ENCODE data around the gene LRRC55. TPM values are rescaled to one million over a fixed set of nuclear protein-coding genes. Genes with fewer than 3 reads are reported as not detected.
A peak's percentile ranks its signal among the peaks of the same experiment; 100 is the strongest.
"Not testable (repeated sequence)": the region's sequence is repeated elsewhere in the genome, so short reads cannot be mapped to it uniquely, and the experiment has no call there.

LRRC55 gene
- total RNA-seq, 1 donor, result not detected

DNA sequence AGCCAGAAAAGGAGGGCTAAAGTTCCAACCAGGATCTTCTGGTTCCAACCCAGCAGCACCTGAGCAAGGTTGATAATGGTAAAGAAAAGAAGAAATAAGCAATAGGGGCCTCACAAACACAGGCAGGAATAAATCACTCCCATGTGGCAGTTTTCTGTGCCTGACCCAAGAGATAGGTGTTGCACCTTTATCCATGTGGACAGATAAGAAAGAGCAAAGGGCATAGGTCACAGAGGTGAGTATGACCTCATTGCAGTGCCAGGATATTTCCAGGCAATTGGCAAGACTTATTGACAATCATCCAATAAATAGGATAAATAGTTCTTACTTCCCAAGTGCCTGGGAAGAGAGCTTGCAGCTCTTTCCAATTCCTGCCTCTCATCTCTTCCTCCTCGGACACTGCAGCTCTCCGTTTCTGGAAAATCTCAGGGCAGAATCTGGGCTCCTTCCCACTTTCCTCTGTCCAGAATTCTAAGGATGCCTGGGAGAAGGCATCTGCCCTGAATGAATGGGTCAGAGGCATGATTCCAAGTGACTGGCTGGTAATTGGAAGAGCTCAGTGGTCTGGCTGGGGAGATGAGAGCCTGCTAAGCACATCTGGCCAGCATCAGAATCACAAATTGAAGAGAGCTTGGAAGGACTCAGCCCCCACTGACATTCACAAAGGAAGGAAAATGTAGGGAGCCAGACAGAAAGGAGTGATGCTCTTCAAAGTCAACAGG is 14.5 kb upstream of the LRRC55 start:
- H3K4me3 ChIP-seq (ENCODE audit: low read depth, low read length), result no peak overlapping the region
- TF ChIP-seq, protein P1, sequence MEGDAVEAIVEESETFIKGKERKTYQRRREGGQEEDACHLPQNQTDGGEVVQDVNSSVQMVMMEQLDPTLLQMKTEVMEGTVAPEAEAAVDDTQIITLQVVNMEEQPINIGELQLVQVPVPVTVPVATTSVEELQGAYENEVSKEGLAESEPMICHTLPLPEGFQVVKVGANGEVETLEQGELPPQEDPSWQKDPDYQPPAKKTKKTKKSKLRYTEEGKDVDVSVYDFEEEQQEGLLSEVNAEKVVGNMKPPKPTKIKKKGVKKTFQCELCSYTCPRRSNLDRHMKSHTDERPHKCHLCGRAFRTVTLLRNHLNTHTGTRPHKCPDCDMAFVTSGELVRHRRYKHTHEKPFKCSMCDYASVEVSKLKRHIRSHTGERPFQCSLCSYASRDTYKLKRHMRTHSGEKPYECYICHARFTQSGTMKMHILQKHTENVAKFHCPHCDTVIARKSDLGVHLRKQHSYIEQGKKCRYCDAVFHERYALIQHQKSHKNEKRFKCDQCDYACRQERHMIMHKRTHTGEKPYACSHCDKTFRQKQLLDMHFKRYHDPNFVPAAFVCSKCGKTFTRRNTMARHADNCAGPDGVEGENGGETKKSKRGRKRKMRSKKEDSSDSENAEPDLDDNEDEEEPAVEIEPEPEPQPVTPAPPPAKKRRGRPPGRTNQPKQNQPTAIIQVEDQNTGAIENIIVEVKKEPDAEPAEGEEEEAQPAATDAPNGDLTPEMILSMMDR (IDR thresholded peaks at IDR 0.05; ENCODE audit: insufficient read depth, low read length), result no peak
- peak; percentile 54 for DNase-seq (ENCODE audit: low read depth)

DNA sequence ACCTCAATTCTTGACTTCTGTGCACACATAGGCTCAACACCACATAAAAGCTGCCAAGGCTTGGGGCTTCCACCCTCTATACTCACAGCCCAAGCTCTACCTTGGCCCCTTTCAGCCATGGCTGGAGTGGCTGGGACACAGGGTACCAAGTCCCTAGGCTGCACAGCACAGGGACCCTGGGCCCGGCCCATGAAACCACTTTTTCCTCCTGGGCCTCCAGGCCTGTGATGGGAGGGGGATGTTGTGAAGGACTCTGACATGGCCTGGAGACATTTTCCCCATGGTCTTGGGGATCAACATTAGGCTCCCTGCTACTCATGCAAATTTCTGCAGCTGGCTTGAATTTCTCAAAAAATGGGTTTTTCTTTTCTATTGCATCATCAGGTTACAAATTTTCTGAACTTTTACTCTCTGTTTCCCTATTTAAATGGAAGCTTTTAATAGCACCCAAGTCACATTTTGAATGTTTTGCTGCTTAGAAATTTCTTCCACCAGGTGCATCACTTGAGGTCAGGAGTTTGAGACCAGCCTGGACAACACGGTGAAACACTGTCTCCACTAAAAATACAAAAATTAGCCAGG is 11.9 kb upstream of the LRRC55 start:
- not testable (repeated sequence) for DNase-seq (ENCODE audit: low read depth); H3K4me3 ChIP-seq (ENCODE audit: low read depth, low read length)

DNA sequence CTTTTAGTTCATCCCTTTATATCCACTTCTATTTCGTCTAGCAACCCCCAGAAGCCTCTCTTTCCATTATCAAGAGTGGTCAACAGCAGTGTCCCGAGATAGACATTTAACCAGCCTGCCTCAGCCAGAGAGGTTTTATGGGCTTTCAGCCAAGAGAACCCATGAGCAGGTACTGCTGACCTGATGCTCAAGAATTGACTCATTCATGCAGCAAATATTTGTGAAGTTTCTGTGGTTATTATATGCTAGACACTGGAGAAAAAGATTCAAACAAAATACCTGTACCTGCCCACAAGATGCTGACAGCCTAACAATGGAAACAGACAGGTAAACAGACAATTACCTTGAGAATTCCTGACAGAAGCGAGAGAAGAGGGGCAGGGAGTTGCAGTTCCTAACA is 9.7 kb upstream of the LRRC55 start:
- DNase-seq (ENCODE audit: low read depth), result no peak
- no peak overlapping the region for H3K4me3 ChIP-seq (ENCODE audit: low read depth, low read length)
- TF ChIP-seq, protein P1 (IDR thresholded peaks at IDR 0.05; ENCODE audit: insufficient read depth, low read length), result no peak

DNA sequence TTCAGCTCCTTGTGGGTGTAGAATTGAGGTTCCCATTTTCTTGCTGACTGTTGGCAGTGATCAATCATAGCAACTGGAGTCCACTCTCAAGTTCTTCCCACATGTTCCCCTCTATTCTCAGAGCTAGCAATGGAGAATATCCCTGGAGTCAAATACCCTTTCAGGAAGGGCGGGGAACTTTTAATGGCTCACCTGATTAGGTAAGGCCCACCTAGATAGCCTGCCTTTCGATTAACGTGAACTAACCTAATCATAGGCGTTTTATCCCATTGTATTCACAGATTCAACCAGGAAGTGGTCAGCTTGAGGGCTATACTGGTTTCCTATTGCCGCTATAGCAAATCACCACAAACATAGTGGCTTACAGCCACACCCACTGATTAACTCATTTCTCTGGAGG is 7.1 kb upstream of the LRRC55 start:
- TF ChIP-seq, protein P1 (IDR thresholded peaks at IDR 0.05; ENCODE audit: insufficient read depth, low read length), result no peak
- no peak for DNase-seq (ENCODE audit: low read depth)
- no peak overlapping the region for H3K4me3 ChIP-seq (ENCODE audit: low read depth, low read length)

DNA sequence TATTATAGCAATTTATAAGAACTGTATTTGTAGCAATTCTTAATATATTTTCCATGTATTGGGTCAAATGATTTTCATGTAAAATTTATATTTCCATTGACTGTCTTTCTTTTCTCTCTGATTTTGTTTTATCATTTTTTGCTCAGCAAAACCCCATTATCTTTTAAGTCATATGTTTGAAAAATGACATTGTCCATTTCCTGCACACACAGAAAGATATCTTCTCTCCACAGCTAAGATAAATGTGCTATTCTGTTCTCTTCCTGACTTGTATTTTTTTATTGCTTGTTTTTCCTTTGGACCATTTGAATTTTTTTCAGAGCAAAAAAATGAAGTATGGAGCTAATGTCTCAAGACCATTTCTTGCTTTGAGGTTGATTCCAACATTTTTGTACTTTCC is 6.3 kb upstream of the LRRC55 start:
- DNase-seq (ENCODE audit: low read depth), result no peak
- TF ChIP-seq, protein P1 (IDR thresholded peaks at IDR 0.05; ENCODE audit: insufficient read depth, low read length), result no peak
- H3K4me3 ChIP-seq (ENCODE audit: low read depth, low read length), result no peak overlapping the region

DNA sequence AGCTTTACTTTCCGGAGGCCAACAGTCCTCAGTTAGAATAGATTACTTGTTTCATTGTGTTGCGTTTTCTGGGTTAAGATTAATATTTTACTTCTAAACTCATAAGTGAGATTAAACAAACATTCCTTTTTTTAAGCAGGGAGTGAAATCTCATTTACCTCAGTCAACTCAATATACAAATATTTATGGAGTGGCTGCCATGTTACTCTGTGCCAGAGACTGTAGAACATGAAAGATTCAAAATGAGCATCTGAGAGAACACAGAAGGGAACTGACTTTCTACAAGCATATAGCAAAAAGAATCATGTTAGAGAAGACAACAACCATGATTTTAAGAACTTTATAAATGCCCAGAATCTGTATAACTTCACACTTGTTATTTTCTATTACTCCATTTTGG is 3.4 kb upstream of the LRRC55 start:
- TF ChIP-seq, protein P1 (IDR thresholded peaks at IDR 0.05; ENCODE audit: insufficient read depth, low read length), result no peak
- no peak overlapping the region for H3K4me3 ChIP-seq (ENCODE audit: low read depth, low read length)
- DNase-seq (ENCODE audit: low read depth), result no peak

DNA sequence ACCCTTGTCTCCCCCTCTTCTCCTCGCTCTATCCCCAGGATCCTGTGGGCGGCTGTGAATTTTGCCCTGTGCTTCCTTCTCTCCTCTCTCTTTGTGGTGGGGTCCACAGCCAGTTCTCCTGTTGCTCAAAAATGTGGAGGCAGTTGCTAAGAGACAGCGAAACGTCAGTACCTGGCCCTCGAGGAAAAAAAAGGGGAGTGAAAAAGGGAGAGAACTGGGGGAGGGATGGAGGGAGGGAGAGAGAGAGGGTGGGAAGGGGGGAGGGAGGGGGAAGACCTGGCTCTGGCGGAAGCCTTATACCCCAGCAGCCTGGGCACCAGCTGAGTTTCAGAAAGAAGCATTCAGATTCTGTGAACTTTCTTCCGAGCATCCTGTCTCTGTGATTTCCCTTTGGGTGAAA is 2.1 kb upstream of the LRRC55 start:
- DNase-seq (ENCODE audit: low read depth), result no peak
- TF ChIP-seq, protein P1 (IDR thresholded peaks at IDR 0.05; ENCODE audit: insufficient read depth, low read length), result no peak
- no peak overlapping the region for H3K4me3 ChIP-seq (ENCODE audit: low read depth, low read length)

Measured in fibroblast of the aortic adventitia (primary cell).